GM21526 (cell line): Measurements from ENCODE around the gene EPHA10.
"Not testable (repeated sequence)": the region's sequence is repeated elsewhere in the genome, so short reads cannot be mapped to it uniquely, and the experiment has no call there.

Experiments used
- ATAC-seq: cut with Tn5 transposase; IDR thresholded peaks from one replicate; pipeline ENCODE4 v1.9.1; 2021; ENCODE audit warnings: moderate library complexity; ENCODE audit not compliant: unreplicated experiment, low FRiP score

EPHA10 gene

DNA sequence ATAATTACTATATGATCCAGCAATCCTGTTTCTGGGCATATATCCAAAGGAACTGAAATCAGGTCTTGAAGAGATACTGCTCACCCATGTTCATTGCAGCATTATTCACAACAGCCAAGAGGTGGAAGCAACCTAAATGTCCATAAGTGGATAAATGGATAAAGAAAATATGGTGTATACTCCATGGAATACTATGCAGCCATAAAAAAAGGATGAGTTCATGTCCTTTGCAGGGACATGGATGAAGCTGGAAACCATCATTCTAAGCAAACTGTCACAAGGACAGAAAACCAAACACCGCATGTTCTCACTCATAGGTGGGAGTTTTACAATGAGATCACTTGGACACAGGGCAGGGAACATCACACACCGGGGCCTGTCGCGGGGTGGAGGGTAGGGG is 26.3 kb downstream of the EPHA10 start:
- not testable (repeated sequence) for ATAC-seq

DNA sequence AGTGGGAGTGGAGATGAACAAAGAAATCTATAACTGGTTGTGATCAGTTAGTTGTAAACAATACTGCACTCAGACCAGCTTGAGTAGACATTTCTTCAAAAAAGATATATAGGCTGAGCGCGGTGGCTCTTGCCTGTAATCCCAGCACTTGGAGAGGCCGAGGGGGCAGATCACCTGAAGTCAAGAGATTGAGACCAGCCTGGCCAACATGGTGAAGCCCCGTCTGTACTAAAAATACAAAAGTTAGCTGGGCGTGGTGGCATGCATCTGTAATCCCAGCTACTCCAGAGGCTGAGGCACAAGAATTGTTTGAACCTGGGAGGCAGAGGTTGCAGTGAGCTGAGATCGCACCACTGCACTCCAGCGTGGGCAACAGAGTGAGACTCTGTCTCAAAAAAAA is 26.9 kb downstream of the EPHA10 start:
- not testable (repeated sequence) for ATAC-seq

DNA sequence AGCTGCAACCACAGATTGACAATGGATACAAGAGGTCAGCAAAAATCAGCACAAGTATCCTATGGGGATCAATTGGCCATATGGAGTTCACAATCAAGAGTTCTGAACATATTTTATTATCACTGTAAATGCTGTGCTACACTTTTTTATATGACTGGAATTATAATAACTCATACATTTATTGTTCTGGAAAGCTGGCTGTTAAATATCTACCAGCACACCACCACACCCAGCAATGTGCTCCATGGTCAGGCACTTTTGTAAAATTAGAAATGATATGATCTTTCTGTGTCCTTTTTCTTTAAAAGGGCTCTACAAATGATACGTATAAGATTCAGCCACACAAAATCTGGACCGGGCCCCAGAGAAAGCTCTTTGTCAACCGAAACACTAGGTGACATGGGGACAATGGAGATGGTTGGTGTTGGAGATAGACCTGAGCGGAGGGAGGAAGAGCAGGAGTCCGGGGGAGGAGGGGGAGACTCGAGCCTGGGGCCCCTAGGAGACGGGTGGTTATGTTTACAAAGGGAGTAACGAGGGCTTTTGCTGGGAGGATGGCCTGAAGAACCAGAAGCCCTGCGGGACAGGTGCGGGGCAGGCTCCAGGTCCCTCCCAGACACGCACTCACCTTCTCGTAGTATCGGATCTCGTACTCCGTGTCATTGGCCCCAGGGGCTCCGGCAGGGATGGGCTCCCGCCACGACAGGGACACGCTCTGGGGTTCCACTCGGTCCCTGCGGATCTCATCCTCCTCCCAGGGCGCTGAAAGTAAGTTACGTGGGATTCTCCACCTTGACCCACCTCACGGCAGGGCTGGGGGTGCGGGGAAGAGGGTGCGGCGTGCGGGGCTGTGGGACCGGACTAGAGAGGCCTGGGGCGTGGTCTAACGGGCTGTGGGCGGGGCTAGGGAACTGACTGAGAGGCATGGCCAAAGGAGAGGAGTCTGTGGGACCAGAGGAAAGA is 30.0 kb downstream of the EPHA10 start:
- no peak for ATAC-seq

DNA sequence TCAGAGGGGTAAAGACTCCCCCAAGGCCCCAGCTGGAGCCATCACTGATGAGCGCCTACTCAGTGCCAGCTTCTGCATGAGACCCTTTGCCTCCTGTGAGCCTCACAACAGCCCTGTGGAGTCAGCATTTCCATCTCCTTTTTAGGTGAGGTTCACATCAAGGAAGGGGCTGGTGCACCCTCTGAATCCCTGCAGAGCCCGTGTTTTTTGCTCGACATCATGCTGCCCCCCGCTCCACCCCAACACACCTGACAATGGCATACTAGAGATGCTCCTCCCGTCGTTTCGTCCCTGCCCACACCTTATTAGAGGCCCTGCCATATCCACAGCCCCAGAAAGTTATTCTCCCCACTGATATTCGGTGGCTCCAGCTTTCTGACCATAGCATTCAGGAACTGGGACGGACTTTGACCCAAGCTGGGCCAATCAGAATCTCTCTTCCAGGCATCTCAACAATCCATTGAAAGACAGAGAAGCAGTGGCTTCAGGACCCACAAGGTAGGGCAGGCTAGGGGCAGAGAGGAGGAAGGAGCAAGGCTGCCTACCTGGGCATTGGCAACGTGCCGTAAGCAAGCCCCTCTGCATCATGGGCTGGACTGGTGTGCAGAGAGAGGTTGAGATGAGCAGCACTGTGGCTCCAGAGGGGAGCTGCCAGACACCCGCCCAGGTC is 32.7 kb downstream of the EPHA10 start:
- ATAC-seq = no peak

DNA sequence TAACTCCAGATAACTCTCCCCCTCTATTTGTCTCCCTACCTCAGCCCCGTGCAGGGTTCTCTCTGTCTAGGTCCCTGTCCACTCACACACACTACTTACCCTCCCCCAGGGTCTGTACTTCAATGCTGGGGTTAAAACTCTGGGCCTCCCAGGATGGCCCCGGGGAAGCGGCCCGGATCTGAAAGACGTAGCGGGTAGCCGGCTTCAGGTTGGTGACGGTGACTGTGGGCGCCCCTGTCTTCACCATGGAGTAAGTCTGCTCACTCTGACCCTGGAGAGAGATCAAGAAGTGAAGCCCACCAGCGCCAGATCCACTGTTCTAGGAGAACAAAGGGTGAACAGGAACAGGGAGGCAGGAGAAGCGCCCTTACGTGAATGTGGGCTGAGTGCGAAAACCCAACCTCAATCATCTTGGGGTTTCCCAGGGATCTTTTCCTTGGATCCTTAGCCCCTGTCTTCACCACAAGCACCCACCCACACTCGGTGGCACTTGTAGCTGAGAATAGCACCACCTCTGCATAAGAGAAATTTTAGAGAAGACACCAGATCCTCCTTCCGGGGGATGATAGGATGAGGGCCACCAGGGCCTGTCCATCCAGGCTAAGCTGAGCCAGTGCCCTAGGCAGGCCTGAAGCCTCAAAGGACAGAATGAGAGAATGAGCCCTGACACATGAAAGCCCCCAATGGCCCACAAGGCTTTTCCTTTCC is 33.5 kb downstream of the EPHA10 start:
- no peak for ATAC-seq

DNA sequence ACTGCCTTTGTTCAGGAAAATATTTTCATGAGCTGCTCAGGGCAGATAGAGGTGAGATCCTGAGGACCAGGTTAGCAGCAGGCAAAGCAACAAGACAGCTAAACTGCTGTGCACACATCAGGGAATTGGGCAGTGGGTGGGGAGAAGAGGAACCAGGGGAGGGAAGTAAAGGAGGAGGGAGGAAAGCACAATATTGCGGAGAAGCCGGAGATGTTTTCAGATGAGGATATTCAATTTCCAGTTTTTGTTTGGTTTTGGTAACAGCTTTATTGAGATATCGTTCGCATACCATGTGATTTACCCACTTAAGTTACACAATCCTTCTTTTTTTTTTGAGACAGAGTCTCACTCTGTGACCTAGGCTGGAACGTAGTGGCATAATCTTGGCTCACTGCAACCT is 34.5 kb downstream of the EPHA10 start:
- ATAC-seq = no peak

DNA sequence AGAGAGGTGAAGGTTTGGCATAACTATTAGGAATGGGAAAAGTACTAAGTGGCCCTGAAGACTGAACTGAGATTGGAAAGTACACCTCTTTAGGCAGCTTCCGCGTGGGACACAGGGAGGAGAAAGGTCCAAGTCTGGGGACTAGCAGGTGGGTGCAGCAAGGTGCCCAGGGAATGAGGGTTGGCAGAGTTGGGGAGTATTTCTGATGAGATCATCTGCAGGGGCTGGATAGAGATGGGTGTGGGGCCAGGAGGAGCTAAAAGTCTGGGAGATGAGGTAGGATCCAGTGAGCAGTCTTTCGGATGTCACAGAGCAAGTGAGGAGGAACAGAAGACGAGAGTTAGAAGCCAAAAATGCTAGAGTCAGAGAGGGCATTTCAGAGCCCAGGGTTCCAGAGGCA is 36.5 kb downstream of the EPHA10 start:
- ATAC-seq = no peak

DNA sequence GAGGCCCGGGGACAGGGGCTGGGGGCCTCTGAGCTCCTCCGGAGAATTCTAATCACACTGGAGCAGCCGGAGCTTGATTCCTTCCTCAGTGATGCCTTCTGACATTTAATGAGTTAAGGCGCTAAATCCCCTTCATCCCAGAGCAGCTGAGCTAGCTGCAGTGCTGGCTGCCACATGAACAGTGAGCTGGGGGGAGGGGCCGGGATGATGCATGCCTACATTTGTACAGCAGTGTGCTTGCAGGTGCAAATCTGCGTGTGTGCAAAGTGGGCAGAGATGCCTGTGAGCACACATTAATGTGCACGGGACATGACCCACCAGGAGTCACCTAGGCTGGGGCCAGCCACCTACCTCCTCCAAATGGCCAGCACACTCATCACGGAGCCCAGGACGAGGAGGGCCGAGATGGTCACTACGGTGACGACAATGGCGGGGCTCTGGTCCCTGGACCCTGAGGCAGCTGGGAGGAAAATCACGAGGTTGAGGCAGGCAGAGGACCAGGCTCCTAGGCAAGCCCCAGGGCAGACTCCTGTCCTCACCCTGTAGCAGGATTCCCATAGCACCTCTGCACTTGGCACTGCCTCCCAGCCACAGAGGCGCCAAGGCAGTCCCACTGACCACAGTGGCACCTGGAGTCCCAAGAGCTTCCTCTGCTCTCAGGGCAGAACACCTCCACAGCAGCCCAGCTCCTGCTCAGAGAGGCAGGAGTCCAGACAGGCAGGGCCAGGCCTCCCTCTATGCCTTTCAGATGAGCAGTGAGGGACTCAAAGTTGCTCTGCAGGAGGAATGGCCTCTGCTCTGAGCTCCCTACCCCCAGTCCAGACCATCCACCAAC is 38.0 kb downstream of the EPHA10 start:
- ATAC-seq = no peak

DNA sequence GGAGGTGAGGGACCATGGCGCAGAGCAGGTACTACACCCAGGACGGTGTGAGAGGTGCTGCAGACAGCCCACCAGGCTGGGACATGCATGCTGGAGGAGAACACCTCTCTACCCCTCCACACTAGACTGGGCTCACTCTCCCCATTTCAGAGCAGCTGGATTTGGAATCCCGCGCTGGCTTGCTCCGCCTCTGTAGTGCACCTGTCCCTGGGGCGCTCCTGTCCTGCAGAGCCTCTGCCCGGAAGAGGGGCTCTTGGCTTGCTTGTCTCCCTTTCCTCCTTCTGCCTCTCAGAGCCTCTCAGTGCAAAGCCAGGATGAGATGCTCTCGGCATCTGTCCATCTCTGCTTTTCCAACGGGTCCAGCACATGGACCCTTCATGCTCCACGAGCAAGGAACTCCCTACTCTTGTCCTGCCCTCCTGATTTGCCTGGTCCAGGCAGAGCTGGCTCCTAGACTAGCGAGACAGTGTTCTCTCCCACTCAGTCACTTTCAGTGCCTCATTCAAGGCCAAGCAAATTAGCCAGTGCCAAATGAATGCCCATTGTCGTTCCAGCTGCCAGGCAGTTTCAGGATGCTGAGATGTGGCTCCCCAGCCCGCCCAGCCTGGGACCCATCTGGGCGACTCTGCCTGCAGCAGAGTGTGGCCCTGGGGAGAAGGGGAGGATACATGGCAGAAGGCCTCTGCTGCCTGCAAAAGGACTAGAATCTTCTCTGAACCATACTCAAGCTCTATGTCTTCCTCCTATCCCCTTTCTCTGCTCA is 38.9 kb downstream of the EPHA10 start:
- no peak for ATAC-seq

DNA sequence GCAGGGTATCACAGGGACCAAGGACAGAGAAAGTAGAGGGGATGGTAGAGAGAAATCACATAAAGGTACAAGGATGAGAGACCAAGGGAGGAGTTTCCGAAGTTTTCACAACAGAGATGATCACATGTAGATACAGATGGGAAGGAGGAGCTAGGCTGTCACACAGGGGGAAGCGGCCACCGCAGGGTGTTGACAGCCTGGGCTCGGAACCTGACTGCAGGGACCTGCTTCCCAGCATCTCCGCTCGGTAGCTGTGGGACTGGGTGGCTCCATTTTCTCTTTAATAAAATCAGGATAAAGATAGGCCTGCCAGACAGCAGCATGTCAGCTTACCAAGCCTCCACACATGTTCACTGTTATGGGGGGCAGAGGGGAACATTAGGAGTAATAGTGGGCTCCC is 40.3 kb downstream of the EPHA10 start:
- ATAC-seq = no peak

DNA sequence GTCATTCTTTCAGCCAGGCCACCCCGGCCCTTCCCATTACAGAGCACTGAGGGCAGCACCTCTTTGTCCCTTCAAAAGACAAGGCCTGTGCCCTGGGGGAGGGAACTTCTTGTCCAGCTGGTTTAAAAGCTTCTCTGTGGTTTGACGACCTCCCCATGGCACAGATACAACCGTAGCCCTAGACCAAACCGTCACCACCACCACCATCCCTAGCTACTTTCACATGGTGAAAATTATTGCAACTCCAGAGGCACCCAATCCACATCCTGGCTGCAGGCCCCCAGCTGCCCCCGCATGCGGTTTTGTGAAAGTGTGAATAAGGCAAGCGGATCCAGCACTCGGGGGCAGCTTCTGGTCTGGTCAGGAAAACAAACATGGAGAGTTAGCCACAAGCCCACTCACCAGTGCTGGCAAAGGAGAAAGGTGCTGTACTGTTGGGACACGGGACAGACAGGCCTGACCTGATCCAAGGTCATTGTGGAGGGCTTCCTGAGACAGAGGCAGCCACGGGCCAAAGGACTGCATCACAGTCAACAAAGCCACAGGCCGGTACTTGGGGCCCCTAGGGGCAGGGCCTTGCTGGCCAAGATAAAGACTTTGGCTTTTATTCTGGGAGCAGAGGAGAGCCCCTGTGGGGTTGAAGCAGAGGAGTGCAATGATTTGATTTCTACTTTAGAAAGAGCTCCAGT is 41.4 kb downstream of the EPHA10 start:
- no peak for ATAC-seq

DNA sequence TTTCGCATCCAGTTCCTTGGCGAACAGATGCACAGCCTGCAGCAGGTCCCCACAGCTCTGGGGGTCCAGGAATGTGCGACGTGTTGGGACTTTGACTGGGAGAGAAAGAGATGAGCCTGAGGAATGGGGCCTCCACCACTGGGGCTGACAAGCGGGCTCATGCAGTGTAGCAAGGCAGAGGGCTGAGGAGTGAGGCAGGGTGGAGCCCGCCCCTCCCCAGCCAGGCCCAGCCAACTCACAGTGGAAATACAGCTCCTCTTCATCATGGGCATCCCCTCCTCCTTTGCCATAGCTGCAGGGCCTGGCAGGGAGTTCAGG is 41.9 kb downstream of the EPHA10 start:
- ATAC-seq = no peak

DNA sequence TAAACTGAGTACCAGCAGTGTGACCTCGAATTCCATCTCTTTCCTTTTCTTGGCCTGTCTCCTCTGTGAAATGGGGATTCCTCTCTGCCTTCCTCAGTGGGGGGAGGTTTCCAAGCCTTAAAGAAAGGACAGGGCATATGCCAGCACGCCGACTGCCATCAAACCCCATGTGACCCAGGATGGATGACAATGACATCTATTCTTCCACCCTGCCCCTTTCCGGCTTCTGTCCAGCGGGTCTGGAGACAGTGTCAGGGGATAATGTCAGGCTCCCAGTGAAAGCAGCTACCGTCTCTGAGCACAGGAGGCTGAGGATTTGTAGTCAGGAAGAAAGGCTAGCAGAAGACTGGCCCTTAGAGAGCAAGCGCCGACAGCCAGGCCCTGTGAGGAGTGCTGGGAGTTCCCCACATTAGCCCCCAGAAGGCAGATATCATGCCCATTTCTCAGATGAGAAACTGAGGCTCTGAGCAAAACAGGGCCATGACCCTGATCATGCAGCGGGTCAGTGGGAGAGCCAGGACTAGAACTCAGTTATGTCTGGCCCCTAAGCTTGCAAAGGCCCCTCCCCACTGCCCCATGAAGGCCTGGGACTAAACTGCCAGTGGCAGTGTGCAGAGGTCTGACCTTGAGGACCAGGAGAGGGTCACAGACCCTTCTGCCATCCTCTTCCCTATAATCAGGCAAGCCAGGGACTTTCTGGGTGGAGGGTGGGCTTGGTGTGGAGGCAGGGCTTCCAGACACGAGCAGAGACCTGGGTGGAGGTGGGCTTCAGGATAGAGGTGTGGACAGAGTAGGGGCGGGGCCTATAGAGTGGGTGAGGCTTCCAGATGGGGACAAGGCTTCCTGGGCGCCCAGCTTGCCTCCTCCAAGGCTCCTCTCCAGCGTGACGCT is 42.5 kb downstream of the EPHA10 start:
- ATAC-seq = no peak

DNA sequence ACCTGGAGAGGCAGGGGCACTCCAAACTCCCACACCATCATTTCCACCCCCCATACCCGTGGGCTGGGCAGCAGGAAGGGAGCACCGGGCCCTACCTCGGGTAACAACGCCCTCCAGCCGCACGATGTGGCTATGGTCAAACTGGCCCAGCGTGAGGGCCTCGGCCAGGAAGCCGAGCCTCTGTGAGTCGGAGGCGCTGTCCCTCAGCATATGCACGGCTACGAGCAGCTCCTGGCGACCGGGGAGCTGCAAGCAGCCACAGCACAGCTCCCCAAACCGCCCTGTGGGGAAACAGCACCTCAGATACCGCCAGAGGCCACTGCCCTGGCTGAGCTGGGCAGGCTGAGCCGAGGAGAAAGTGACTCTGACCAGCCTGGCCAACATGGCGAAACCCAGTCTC is 43.4 kb downstream of the EPHA10 start:
- no peak for ATAC-seq

DNA sequence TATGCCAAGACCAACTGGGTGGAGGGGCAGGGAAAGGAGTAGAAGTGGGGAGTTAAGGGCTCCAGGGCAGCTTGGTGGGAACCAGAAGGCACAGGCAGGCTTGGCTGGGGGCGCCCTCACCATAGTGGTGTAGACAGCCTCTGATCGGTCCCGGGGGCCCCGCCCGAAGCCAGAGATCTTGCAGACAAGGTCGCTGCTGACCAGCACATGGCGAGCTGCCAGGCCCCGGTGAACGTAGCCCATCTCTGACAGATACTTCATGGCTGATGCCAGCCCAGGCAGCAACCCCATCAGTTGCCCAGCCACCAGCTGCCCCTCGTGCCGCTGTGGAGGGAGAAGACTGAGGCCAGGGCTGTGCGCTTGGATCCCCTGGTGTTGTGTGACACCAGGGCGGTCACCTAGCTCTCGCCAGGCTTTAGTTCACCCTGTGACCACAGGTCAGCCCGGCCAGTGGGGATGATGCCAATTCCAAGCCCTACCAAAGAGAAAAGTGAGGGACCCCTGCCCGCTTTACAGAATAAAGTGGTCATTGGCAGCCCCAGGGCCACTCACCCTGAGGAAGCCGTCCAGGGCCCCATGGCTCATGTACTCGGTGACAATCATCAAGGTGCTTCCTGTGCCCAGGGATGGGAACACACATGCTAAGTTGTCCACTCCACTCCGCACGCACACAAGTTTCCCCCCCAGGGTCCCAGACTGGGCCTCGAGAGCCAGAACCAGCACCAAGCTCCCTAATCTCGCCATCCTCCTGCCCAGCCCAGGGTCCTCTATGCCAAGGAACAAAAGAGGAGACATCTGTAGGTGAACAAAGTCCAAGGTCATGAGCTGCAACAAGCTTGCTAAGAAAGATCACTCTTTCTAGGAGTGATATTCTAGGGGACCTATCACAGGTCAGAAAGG is 44.4 kb downstream of the EPHA10 start:
- no peak for ATAC-seq

DNA sequence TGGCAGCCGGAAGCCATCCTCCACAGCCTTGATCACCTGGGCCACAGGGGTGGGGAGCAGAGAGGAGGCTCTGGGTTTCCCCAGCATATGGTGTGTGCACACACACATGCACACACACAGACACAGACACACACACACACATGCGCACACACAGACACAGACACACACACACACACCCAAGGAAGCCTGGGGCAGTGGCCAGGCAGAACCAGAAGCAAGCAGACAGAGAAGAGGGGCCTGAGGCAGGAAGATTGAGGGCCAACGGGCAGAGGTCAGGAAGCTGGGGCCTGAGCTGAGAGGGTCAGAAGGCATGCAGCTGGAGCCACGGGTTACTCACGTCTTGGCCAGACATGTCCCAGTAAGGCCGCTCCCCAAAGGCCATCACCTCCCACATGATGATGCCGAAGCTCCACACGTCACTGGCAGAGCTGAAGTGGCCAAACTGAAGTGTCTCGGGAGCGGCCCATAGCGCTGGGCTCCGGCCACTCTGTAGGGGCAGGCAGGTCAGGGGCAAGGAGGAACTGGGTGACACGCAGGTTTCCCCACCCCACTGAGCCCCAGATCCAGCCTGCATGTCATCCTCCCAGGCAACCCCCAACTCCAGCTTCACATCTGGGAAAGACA is 45.2 kb downstream of the EPHA10 start:
- no peak for ATAC-seq
